Left ventricle myocardium inferior (tissue), 1 donor: ENCODE data around the gene KRTAP5-11. TPM values are rescaled to one million over a fixed set of nuclear protein-coding genes. Genes with fewer than 3 reads are reported as not detected.

Experiments
- DNase-seq: peaks from one replicate; pipeline ENCODE4 v3.0.0-alpha.2; 2020
- H3K27ac ChIP-seq: fragments of 200-600 bp; replicated peaks from 2 replicates; pipeline ENCODE4 v1.8.0; 2021
- H3K27me3 ChIP-seq: fragments of 200-600 bp; 2 replicates; pipeline ENCODE4 v1.8.0; 2021; ENCODE audit warnings: low read depth
- H3K36me3 ChIP-seq: fragments of 200-600 bp; 2 replicates; pipeline ENCODE4 v1.8.0; 2021
- H3K4me1 ChIP-seq: fragments of 200-600 bp; 2 replicates; pipeline ENCODE4 v1.8.0; 2021
- H3K4me3 ChIP-seq: fragments of 200-600 bp; 2 replicates; pipeline ENCODE4 v1.8.0; 2021; ENCODE audit warnings: mild to moderate bottlenecking, moderate library complexity
- H3K9me3 ChIP-seq: fragments of 200-600 bp; replicated peaks from 2 replicates; pipeline ENCODE4 v1.8.0; 2021
- intact Hi-C: fragments of 100-400 bp; cut with micrococcal nuclease; formaldehyde crosslinking; loops from one replicate; pipeline ENCODE4 v1.11.0; 2022
- total RNA-seq: library from RNA; stranded (reverse); fragmentation: NEBNext Ultra II Directional; extraction: Animal tissue kit (Norgen Biotek cat#: 25700); gene quantifications from one replicate; pipeline ENCODE4 v1.2.1, GENCODE V29; 2021
- TF ChIP-seq, protein P1 (sequence below): fragments of 200-600 bp; IDR thresholded peaks from 2 replicates; pipeline ENCODE4 v1.8.0; 2021; ENCODE audit warnings: antibody characterized with exemption, mild to moderate bottlenecking, borderline replicate concordance
- donor health status: DM: no; HTN: yes; CAD: no; lungs with severe emphysema.

KRTAP5-11 gene
- total RNA-seq, 1 donor from 2014 or later, result not detected

DNA sequence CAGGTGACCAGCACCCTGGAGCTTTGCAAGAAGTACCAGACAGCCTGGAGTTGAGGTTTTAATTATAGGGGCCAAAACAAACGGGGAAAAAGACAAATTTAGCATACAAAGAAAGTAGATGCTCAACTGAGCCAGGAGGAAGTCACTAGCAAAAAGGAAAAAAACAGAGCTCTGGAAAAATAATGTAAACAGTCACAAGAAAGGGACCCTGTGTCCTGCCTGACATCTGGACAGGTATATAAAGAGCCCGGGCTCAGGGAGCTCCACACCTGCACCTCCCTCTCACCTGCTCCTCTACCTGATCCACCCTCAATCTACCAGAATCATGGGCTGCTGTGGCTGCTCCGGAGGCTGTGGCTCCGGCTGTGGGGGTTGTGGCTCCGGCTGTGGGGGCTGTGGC is 17.4 kb downstream of the KRTAP5-11 start, which contains the start of gene KRTAP5-10:
TSS of gene KRTAP5-10 (plus strand) at position 301 of the 400 bp plus-strand sequence. CDS start at position 326, 25 bp downstream.
- TF ChIP-seq, protein P1, sequence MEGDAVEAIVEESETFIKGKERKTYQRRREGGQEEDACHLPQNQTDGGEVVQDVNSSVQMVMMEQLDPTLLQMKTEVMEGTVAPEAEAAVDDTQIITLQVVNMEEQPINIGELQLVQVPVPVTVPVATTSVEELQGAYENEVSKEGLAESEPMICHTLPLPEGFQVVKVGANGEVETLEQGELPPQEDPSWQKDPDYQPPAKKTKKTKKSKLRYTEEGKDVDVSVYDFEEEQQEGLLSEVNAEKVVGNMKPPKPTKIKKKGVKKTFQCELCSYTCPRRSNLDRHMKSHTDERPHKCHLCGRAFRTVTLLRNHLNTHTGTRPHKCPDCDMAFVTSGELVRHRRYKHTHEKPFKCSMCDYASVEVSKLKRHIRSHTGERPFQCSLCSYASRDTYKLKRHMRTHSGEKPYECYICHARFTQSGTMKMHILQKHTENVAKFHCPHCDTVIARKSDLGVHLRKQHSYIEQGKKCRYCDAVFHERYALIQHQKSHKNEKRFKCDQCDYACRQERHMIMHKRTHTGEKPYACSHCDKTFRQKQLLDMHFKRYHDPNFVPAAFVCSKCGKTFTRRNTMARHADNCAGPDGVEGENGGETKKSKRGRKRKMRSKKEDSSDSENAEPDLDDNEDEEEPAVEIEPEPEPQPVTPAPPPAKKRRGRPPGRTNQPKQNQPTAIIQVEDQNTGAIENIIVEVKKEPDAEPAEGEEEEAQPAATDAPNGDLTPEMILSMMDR, result no peak
- Histone ChIP-seq H3K36me3 (no peaks in the 10 kb centered on the region), H3K27me3 (peaks cover 48% of the 10 kb centered on the region), H3K4me1 (no peaks in the 10 kb centered on the region), H3K4me3 (no peak within 1 kb of the TSS), H3K9me3 (peaks cover 4% of the 10 kb centered on the region), H3K27ac (no peak within 1 kb of the TSS)
- no peak for DNase-seq
- intact Hi-C loops, result no loop called here

DNA sequence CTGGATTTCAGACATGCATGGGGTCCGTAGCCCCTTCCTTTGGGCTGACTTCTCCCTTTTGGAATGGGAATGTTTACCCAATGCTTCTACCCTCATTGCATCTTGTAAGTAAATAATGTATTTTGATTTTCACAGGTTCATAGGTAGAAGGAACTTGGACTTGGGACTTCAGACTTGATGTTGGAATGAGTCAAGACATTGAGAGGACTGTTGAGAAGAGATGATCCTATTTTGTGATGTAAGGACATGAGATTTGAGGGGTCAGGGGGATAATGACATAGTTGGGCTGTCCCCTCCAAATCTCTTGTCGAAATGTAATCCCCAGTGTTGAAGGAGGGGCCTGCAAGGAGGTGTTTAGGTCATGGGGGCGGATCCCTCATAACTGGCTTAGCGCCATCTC is 18.2 kb downstream of the KRTAP5-11 start:
- H3K9me3 ChIP-seq, result peaks cover 5% of the 10 kb centered on the region
- no peak overlapping the region for H3K27ac ChIP-seq
- H3K36me3 ChIP-seq, result no peaks in the 10 kb centered on the region
- H3K4me3 ChIP-seq, result no peak overlapping the region
- TF ChIP-seq, protein P1, result no peak
- H3K4me1 ChIP-seq, result no peaks in the 10 kb centered on the region
- peaks cover 44% of the 10 kb centered on the region for H3K27me3 ChIP-seq
- DNase-seq, result no peak
- intact Hi-C loops, result no loop called here

DNA sequence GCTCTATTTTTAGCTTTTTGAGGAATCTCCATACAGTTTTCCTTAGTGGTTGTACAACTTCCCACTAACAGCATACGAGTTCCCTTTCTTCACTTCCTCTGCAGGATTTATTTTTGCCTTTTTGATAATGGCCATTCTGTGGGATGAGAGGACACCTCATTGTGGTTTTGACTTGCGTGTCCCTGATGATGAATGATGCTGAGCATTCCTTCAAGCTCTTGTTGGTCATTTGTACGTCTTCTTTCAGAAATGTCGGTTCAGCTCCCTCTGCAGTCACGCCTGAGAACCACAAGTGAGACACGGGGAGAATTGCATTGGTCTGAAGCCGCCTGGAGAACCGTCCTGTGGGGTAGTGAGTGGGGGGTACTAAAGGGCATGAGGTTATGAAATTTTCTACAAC is 19.3 kb downstream of the KRTAP5-11 start:
- TF ChIP-seq, protein P1, result peak; percentile 53
- H3K4me1 ChIP-seq, result no peaks in the 10 kb centered on the region
- no peak overlapping the region for H3K27ac ChIP-seq
- H3K36me3 ChIP-seq, result no peaks in the 10 kb centered on the region
- H3K9me3 ChIP-seq, result peaks cover 5% of the 10 kb centered on the region
- intact Hi-C loops, result no loop called here
- H3K27me3 ChIP-seq, result peaks cover 48% of the 10 kb centered on the region
- DNase-seq, result no peak
- no peak overlapping the region for H3K4me3 ChIP-seq

DNA sequence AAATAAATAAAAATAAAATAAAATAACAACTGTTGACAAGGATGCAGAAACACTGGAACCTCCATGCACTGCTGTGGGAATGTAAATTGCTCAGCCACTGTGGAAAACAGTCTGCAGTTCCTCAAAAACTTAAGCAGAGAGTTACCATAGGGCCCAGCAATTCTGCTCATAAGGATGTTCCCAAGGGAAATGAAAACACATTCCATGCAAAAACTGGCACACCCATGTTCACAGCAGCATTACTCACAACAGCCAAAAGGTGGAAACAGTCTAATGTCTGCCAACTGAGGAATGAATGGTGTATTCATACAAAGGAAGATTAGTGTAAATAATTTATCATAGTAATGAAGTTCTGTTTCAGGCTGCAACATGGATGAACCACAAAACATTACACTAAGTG is 20.6 kb downstream of the KRTAP5-11 start:
- H3K27me3 ChIP-seq, result peaks cover 51% of the 10 kb centered on the region
- TF ChIP-seq, protein P1, result no peak
- no peak for DNase-seq
- peaks cover 5% of the 10 kb centered on the region for H3K9me3 ChIP-seq
- intact Hi-C loops, result no loop called here
- H3K27ac ChIP-seq, result no peak overlapping the region
- no peaks in the 10 kb centered on the region for H3K36me3 ChIP-seq
- H3K4me1 ChIP-seq, result no peaks in the 10 kb centered on the region
- no peak overlapping the region for H3K4me3 ChIP-seq

DNA sequence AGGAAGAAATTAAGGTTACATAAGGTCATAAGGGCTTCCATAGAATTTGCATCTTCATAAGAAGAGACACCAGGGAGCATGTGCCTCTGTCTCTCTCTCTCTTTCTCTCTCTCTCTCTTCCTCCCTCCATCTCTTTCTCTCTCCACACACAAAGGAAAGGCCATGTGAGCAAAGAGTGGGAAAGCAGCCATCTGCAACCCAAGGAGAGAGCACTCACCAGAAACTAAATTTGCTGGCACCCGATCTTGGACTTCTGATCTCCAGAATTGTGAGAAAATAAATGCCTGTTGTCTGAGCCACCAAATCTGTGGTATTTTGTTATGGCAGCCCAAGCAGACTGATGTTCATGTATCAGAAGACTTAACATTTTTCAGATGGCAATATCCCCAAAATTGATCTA is 23.7 kb downstream of the KRTAP5-11 start:
- intact Hi-C loops, result no loop called here
- no peak overlapping the region for H3K27ac ChIP-seq
- DNase-seq, result no peak
- no peaks in the 10 kb centered on the region for H3K36me3 ChIP-seq
- H3K9me3 ChIP-seq, result peaks cover 5% of the 10 kb centered on the region
- H3K4me3 ChIP-seq, result no peak overlapping the region
- no peaks in the 10 kb centered on the region for H3K4me1 ChIP-seq
- peaks cover 41% of the 10 kb centered on the region for H3K27me3 ChIP-seq
- TF ChIP-seq, protein P1, result no peak

DNA sequence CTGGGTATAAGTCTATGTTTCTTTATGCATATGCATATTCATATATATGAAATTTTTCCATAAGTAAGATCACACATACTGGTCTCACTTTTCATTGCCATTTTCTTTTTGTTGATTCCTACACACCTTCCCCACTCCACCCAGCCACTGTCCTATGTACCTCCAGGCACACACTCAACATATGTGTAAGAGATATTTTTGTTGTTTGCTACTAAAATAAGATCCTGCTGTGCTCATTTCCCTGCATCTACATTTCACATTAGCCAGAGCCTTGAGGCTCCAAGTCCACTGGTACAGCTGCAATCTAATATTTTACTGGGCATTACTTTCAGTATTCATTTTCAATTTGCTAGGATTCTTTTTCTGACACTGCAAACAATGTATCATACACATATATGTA is 25.4 kb downstream of the KRTAP5-11 start:
- Histone ChIP-seq H3K36me3 (no peaks in the 10 kb centered on the region), H3K9me3 (peaks cover 5% of the 10 kb centered on the region), H3K4me3 (no peak overlapping the region), H3K27ac (no peak overlapping the region), H3K4me1 (no peaks in the 10 kb centered on the region), H3K27me3 (peaks cover 23% of the 10 kb centered on the region)
- no peak for DNase-seq
- TF ChIP-seq, protein P1, result no peak
- intact Hi-C loops, result no loop called here
